ENCODE results near the gene TBC1D25.

Gene TBC1D25

DNA sequence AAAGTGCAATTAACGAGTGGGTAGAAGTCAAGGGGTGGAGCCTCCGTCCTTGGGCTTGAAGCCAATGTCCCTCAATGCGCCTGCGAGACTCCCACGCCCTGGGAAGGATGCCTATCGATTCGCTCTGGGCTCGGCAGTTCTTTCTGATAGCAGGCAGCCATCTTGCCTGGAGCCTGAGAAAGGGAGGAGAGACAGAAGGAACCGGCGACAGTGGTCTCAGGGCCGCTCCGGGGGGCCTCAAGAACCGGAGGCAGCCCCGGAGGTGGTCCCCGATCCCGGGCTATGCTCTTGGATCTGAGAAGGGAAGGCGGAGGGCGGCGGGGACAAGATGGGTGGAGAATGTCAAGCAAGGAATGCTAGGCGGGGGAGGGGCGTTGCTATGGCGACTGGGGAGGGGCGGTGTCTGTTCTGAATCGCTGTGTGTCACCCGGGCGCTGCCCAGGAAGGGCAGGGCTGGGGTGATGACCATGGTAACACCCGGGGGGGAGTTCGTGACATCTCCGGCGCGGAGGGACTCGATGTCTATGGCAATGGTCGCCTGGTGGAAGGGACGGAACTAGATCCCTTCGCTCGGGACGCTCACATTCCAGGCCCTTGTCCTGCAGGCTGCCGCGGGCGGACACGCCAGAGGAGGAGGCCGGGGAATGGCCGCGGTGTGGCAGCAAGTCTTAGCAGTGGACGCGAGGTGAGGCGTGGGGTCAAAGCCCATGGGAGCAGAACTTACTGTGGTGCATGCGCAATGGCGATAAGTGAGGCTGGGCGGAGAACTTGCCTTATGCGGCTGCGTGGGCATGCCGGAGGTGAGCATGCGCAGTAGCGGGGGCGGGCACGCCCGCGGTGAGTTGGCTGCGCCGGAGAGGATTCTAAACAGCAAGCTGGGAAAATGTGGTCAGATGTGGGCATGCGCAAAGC is 58.1 kb downstream of the TBC1D25 start, which contains the start of gene WDR13:
WDR13 (plus strand) TSS at position 140 of the 912 bp plus-strand sequence; CDS start at position 645, 505 bp downstream.
- H3K9me3 ChIP-seq (ENCODE audit: control insufficient read depth, low read length), result no peaks in the 10 kb centered on the region

DNA sequence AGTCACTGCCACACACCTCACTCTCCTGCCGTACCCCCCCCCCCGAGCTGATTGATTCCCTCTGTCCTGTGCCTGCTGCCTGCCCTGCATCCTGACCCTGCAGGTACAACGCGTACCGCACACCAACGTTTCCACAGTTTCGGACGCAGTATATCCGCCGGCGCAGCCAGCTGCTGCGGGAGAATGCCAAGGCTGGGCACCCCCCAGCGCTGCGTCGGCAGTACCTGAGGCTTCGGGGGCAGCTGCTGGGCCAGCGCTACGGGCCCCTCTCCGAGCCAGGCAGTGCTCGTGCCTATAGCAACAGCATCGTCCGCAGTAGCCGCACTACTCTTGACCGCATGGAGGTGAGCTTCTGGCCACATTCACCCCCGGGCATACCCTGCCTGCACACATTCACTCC is 59.1 kb downstream of the TBC1D25 start:
- Histone ChIP-seq H3K27me3 (ENCODE audit: control insufficient read depth, insufficient read depth, low read length) (no peaks in the 10 kb centered on the region), H3K4me2 (ENCODE audit: low read length) (peak overlapping the region; percentile 61), H3K36me3 (ENCODE audit: control insufficient read depth, insufficient read depth, low read length) (no peaks in the 10 kb centered on the region), H2AFZ (no peak overlapping the region), H3K9me3 (ENCODE audit: control insufficient read depth, low read length) (no peaks in the 10 kb centered on the region), H3K79me2 (no peaks in the 10 kb centered on the region), H3K9ac (no peak overlapping the region), H3K4me3 (ENCODE audit: low read depth, low read length) (peak overlapping the region; percentile 98), H3K27ac (no peak overlapping the region), H3K4me1 (no peaks in the 10 kb centered on the region)
- TF ChIP-seq, protein P1, sequence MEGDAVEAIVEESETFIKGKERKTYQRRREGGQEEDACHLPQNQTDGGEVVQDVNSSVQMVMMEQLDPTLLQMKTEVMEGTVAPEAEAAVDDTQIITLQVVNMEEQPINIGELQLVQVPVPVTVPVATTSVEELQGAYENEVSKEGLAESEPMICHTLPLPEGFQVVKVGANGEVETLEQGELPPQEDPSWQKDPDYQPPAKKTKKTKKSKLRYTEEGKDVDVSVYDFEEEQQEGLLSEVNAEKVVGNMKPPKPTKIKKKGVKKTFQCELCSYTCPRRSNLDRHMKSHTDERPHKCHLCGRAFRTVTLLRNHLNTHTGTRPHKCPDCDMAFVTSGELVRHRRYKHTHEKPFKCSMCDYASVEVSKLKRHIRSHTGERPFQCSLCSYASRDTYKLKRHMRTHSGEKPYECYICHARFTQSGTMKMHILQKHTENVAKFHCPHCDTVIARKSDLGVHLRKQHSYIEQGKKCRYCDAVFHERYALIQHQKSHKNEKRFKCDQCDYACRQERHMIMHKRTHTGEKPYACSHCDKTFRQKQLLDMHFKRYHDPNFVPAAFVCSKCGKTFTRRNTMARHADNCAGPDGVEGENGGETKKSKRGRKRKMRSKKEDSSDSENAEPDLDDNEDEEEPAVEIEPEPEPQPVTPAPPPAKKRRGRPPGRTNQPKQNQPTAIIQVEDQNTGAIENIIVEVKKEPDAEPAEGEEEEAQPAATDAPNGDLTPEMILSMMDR (IDR thresholded peaks at IDR 0.05), result no peak

More for the DNA sequence above, 58.1 kb downstream of the TBC1D25 start, which contains the start of gene WDR13:
- H3K4me2 ChIP-seq (ENCODE audit: low read length), result peak within 1 kb of the TSS; percentile 97
- H3K4me3 ChIP-seq (ENCODE audit: low read depth, low read length), result peak within 1 kb of the TSS; percentile 98
- H3K27ac ChIP-seq, result peak within 1 kb of the TSS; percentile 99
- no peaks in the 10 kb centered on the region for H3K36me3 ChIP-seq (ENCODE audit: control insufficient read depth, insufficient read depth, low read length)
- H2AFZ ChIP-seq, result peak within 1 kb of the TSS; percentile 99
- H3K27me3 ChIP-seq (ENCODE audit: control insufficient read depth, insufficient read depth, low read length), result no peaks in the 10 kb centered on the region
- no peaks in the 10 kb centered on the region for H3K4me1 ChIP-seq
- H3K79me2 ChIP-seq, result no peaks in the 10 kb centered on the region
- H3K9ac ChIP-seq, result peak within 1 kb of the TSS; percentile 53
- TF ChIP-seq, protein P1 (IDR thresholded peaks at IDR 0.05), result no peak

DNA sequence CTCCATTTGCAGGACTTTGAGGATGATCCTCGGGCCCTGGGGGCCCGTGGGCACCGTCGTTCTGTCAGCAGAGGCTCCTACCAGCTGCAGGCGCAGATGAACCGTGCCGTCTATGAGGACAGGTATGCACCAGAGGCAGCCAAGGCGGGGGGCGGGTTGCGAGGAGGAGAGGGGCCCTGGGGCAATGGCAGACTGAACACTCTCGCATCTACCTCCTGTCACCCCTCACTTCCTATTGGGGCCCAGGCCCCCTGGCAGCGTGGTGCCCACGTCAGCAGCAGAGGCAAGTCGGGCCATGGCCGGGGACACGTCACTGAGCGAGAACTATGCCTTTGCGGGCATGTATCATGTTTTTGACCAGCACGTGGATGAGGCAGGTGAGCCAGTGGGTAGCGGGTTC is 59.8 kb downstream of the TBC1D25 start:
- TF ChIP-seq, protein P1 (IDR thresholded peaks at IDR 0.05), result no peak
- Histone ChIP-seq H3K4me3 (ENCODE audit: low read depth, low read length) (no peak overlapping the region), H3K9ac (no peak overlapping the region), H2AFZ (no peak overlapping the region), H3K4me2 (ENCODE audit: low read length) (no peak overlapping the region), H3K4me1 (no peaks in the 10 kb centered on the region), H3K27me3 (ENCODE audit: control insufficient read depth, insufficient read depth, low read length) (no peaks in the 10 kb centered on the region), H3K9me3 (ENCODE audit: control insufficient read depth, low read length) (no peaks in the 10 kb centered on the region), H3K79me2 (no peaks in the 10 kb centered on the region), H3K27ac (no peak overlapping the region), H3K36me3 (ENCODE audit: control insufficient read depth, insufficient read depth, low read length) (no peaks in the 10 kb centered on the region)

DNA sequence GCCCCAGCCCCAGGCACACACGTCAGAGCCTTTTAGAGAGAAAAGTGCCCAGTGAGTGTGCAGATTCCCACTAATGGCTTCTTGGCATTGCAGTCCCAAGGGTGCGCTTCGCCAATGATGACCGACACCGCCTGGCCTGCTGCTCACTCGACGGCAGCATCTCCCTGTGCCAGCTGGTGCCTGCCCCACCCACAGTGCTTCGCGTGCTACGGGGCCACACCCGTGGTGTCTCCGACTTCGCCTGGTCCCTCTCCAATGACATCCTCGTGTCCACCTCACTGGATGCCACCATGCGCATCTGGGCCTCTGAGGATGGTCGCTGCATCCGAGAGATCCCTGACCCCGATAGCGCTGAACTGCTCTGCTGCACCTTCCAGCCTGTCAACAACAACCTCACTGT is 60.7 kb downstream of the TBC1D25 start:
- no peak overlapping the region for H3K4me3 ChIP-seq (ENCODE audit: low read depth, low read length)
- no peak overlapping the region for H3K9ac ChIP-seq
- no peak overlapping the region for H3K27ac ChIP-seq
- H3K79me2 ChIP-seq, result no peaks in the 10 kb centered on the region
- TF ChIP-seq, protein P1 (IDR thresholded peaks at IDR 0.05), result no peak
- no peak overlapping the region for H2AFZ ChIP-seq
- H3K4me2 ChIP-seq (ENCODE audit: low read length), result no peak overlapping the region
- no peaks in the 10 kb centered on the region for H3K9me3 ChIP-seq (ENCODE audit: control insufficient read depth, low read length)
- H3K36me3 ChIP-seq (ENCODE audit: control insufficient read depth, insufficient read depth, low read length), result no peaks in the 10 kb centered on the region
- no peaks in the 10 kb centered on the region for H3K27me3 ChIP-seq (ENCODE audit: control insufficient read depth, insufficient read depth, low read length)
- H3K4me1 ChIP-seq, result no peaks in the 10 kb centered on the region
